Non-pigmented ciliary epithelial cell (primary cell): Measurements from ENCODE around the gene SH3BP5L.

Source experiments
- DNase-seq: peaks from one replicate; pipeline ENCODE4 v3.0.0-alpha.2; 2010; ENCODE audit warnings: low read depth

The SH3BP5L gene

GRCh38 chr1:248825573-248825908, 174 bp downstream of the SH3BP5L start:
- DNase-seq: no peak

- no peak for DNase-seq
Observed at GRCh38 chr1:248825136-248825535, 579 bp downstream of the SH3BP5L start.

GRCh38 chr1:248824701-248825100, 1.0 kb downstream of the SH3BP5L start:
- DNase-seq: no peak

GRCh38 chr1:248824301-248824700, 1.4 kb downstream of the SH3BP5L start:
- no peak for DNase-seq

GRCh38 chr1:248823517-248824001, 2.2 kb downstream of the SH3BP5L start:
- peak; percentile 63 for DNase-seq

- no peak for DNase-seq
Observed at GRCh38 chr1:248822148-248823032, 3.3 kb downstream of the SH3BP5L start.

- no peak for DNase-seq
Observed at GRCh38 chr1:248821641-248822040, 4.1 kb downstream of the SH3BP5L start.

- DNase-seq: peak; percentile 64
Observed at GRCh38 chr1:248821101-248821500, 4.6 kb downstream of the SH3BP5L start.

- no peak for DNase-seq
Observed at GRCh38 chr1:248820041-248820585, 5.6 kb downstream of the SH3BP5L start.

GRCh38 chr1:248818505-248819374, 7.0 kb downstream of the SH3BP5L start:
- no peak for DNase-seq

GRCh38 chr1:248817065-248817464, 8.7 kb downstream of the SH3BP5L start:
- no peak for DNase-seq

GRCh38 chr1:248816042-248816851, 9.5 kb downstream of the SH3BP5L start:
- no peak for DNase-seq

- no peak for DNase-seq
Observed at GRCh38 chr1:248815407-248816034, 10.2 kb downstream of the SH3BP5L start.

GRCh38 chr1:248814351-248814750, 11.4 kb downstream of the SH3BP5L start:
- DNase-seq: no peak

- no peak for DNase-seq
Observed at GRCh38 chr1:248813546-248813945, 12.2 kb downstream of the SH3BP5L start.

GRCh38 chr1:248812736-248813425, 12.8 kb downstream of the SH3BP5L start:
- no peak for DNase-seq

GRCh38 chr1:248811514-248812490, 13.9 kb downstream of the SH3BP5L start:
- DNase-seq: no peak

- no peak for DNase-seq
Observed at GRCh38 chr1:248810727-248811513, 14.8 kb downstream of the SH3BP5L start.
